GM12874 (cell line): ENCODE data around the gene NPIPB2.
"Not testable (repeated sequence)": the region's sequence is repeated elsewhere in the genome, so short reads cannot be mapped to it uniquely, and the experiment has no call there.

Source experiments
- TF ChIP-seq, protein P1 (sequence below): IDR thresholded peaks from 2 replicates; pipeline ENCODE4 v1.5.1; 2011; ENCODE audit warnings: low read depth, mild to moderate bottlenecking, control low read depth, low read length, moderate library complexity; ENCODE audit not compliant: insufficient read depth

Gene NPIPB2

DNA sequence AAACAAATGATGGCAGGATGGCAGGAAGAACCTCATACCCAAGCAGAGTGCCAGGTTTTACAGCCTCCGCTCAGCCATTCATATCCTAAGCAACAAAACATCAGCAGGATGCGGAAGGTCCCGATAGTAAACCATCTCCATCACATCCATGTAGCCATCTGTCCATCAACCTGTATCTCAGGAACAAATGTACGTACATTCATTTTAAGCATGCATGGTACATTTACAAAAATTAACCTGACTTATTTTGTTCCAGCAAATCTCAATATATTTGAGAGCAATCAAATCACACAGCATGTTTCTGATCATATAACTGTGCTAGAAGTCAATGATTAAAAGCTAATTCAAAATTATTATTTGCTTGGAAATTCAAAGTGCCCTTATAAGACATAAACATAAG lies at the start of gene NPIPB2:
Gene NPIPB2 (minus strand): TSS at position 101 of the 400 bp plus-strand sequence. CDS start 0 bp downstream, at position 101.
- TF ChIP-seq, protein P1, sequence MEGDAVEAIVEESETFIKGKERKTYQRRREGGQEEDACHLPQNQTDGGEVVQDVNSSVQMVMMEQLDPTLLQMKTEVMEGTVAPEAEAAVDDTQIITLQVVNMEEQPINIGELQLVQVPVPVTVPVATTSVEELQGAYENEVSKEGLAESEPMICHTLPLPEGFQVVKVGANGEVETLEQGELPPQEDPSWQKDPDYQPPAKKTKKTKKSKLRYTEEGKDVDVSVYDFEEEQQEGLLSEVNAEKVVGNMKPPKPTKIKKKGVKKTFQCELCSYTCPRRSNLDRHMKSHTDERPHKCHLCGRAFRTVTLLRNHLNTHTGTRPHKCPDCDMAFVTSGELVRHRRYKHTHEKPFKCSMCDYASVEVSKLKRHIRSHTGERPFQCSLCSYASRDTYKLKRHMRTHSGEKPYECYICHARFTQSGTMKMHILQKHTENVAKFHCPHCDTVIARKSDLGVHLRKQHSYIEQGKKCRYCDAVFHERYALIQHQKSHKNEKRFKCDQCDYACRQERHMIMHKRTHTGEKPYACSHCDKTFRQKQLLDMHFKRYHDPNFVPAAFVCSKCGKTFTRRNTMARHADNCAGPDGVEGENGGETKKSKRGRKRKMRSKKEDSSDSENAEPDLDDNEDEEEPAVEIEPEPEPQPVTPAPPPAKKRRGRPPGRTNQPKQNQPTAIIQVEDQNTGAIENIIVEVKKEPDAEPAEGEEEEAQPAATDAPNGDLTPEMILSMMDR = not testable (repeated sequence)

DNA sequence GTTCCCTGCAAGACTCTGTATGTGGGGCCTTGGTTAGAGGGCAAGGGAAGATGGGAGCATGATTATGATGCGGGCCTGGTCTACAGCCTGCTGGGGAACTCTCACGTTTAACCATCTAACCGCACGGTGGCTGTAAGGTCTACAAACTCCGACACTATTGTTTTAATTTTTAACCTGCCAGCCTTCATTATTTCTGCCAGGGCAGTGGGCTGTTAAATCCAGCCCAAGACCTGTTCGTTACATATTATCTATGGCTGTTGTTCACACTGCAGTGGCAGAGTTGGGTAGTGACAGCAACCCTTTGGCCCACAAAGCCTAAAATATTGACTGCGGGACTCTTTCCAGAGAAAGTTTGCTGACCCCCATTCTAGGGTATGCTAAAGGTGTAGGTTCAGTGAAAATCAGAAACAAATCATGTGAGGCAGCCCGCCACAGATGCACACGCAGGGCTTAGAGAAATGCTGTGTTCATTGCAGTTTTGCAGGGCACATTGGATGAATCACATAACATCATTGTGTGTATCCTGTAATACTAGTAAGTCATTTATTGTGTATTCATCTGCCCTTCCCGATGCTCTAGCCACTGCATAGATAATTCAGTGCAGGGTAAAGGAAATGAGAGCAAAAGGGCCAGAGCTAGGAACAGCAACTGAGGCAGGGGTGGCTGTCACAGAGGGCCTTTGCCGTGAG lies 49.0 kb upstream of the NPIPB2 start:
- TF ChIP-seq, protein P1 = no peak

DNA sequence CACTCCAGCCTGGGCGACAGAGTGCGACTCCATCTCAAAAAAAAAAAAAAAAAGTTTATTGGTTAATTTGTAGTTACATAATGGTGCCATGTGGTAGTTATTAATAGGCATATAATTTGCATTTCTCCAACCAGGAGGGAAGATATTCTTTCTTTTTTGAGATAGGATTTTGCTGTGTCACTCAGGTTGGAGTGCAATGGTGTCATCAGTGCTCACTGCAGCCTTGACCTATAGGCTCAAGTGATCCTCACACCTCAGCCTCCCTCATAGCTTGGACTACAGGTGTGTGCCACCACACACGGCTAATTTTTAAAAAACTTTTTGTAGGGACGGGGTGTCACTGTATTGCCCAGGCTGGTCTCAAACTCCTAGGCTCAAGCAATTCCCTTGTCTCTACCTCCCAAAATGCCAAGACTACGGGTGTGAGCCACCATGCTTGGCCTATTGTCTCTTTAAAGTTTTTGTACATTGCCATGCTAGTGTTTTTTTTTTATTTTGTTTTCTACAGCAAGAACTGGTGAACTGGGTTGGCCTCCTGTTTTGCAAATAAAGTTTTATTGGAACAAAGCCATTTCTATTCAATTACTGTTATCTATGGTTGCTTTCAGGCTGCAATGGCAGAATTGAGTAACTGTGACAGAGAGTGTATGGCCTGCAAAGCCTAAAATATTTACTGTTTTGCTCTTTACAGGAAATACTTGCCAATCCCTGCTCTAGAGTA lies 46.6 kb upstream of the NPIPB2 start:
- TF ChIP-seq, protein P1 = no peak

DNA sequence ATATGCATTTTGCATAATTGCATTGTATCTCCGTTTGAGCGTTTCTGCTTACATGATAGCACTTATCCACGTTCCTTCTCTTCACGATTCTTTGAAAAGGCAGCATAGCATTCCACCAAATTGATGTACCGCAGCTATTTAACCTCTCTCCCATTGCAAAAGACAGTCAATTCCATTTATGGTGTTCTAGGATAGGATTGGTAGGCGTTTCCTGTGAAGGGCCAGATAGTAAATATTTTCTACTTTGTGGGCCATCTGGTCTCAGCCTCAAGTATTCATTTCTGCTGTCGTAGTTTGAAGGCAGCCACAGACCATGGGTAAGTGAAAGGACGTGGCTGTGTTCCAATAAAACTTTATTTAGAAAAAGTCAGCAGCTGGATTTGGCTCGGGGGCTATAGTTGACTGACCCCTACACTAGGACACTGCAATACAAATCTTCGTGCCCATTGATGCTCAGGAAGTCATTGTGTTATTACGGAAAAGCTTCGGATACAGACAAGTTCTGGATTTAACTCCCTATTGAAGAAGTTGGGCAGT lies 44.7 kb upstream of the NPIPB2 start:
- TF ChIP-seq, protein P1 = no peak

DNA sequence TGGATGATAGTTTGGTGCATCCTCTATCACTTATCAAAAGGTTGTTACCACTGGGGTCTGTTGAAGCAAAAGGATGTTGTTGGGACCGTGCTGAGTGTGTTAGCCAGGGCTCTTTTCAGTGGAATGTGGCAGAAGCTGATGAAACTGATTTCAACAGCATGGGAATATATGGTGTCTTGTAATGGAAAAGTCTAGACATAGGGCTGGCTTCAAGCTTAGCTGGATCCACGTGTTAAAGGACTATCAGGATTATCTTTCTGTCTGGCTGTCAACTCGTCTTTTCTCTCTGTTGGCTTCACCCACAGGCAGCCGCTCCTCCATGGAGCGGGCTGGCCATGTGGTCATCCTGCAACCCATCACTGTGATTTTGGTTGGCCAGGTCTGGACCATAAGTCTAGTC lies 43.4 kb upstream of the NPIPB2 start:
- TF ChIP-seq, protein P1 = no peak

DNA sequence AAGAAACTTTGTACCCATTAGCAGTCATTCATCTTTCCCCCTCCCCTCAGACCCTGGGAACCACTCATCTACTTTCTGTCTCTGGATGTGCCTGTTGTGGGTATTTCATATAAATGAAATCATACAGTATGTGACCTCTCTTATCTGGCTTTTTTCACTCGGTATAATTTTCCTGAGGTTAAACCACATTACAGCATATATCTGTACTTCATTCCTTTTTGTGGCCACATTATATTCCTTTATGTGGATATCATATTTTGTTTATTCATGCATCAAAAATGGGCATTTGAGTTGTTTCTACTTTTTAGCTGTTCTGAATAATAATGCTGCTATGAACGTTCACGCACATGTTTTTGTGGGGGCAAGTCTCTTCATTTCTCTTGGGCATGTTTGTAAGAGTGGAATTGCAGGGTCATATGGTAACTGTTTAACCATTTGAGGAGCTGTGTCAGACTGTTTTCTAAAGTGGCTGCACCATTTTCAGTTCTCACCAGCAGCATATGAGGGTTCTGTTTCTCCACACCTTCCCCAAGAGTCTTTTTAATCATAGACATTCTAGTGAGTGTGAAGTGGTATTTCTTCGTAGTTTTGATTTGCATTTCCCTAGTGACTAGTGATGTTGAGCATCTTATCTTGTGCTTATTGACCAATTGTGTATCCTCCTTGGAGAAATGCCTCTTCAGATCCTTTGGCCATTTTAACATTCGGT lies 38.4 kb upstream of the NPIPB2 start:
- TF ChIP-seq, protein P1 = no peak
